PC-9 (cell line): ENCODE data around the gene PMM2. TPM values are rescaled to one million over a fixed set of nuclear protein-coding genes. Genes with fewer than 3 reads are reported as not detected.

Experiments
- BruUV-seq: library from RNA; stranded (reverse); fragments of 400-500 nt; replicated peaks from 2 replicates; lab custom pipeline; 2021; lab: Mats Ljungman, UMichigan
- CTCF ChIA-PET: fragments of 300-600 bp; sonication (Branson Sonifier 250); formaldehyde crosslinking; loops from one replicate; lab custom pipeline; 2022; ENCODE audit warnings: antibody characterized with exemption; lab: Charles Lee
- POLR2A ChIA-PET: fragments of 300-600 bp; sonication (Branson Sonifier 250); formaldehyde crosslinking; loops from one replicate; lab custom pipeline; 2022; ENCODE audit warnings: antibody characterized with exemption; ENCODE audit not compliant: unreplicated experiment; lab: Charles Lee
- DNase-seq, 2 experiments: peaks; one replicate each; pipeline versions ENCODE4 v3.0.0 to v3.0.0-alpha.2; 2015 to 2022; ENCODE audit warnings: mixed read lengths in 1 of 2
- H2AFZ ChIP-seq: fragments of 200-600 bp; sonication (generic); 2 replicates; pipeline ENCODE4 v1.8.1; 2017; ENCODE audit warnings: antibody characterized with exemption
- H3F3A ChIP-seq: fragments of 200-600 bp; sonication (generic); 2 replicates; pipeline ENCODE4 v1.8.1; 2017; ENCODE audit warnings: antibody characterized with exemption, mild to moderate bottlenecking, low read depth; ENCODE audit not compliant: insufficient read depth
- H3K27ac ChIP-seq: fragments of 200-600 bp; sonication (generic); 2 replicates; pipeline ENCODE4 v1.6.1; 2016; ENCODE audit warnings: mixed run types
- H3K27me3 ChIP-seq: fragments of 200-600 bp; sonication (generic); 2 replicates; pipeline ENCODE4 v1.6.1; 2016; ENCODE audit warnings: low read depth, mixed run types; ENCODE audit not compliant: insufficient read depth
- H3K36me3 ChIP-seq: fragments of 200-600 bp; sonication (generic); 2 replicates; pipeline ENCODE4 v1.6.1; 2016; ENCODE audit warnings: low read depth, mixed run types
- H3K4me1 ChIP-seq: fragments of 200-600 bp; sonication (generic); replicated peaks from 2 replicates; pipeline ENCODE4 v1.6.1; 2016; ENCODE audit warnings: mixed run types; ENCODE audit not compliant: insufficient read depth
- H3K4me2 ChIP-seq: fragments of 200-600 bp; sonication (generic); 2 replicates; pipeline ENCODE4 v1.6.1; 2017; ENCODE audit warnings: mixed run types
- H3K4me3 ChIP-seq: fragments of 200-600 bp; sonication (generic); 2 replicates; pipeline ENCODE4 v1.6.1; 2016; ENCODE audit warnings: mixed run types
- H3K79me2 ChIP-seq: fragments of 200-600 bp; sonication (generic); 2 replicates; pipeline ENCODE4 v1.6.1; 2017; ENCODE audit warnings: low read depth, mixed run types
- H3K9me2 ChIP-seq: fragments of 200-600 bp; sonication (generic); 2 replicates; pipeline ENCODE4 v1.8.1; 2017; ENCODE audit warnings: mild to moderate bottlenecking; ENCODE audit not compliant: insufficient read depth
- H3K9me3 ChIP-seq: fragments of 200-600 bp; sonication (generic); 2 replicates; pipeline ENCODE4 v1.8.1; 2016; ENCODE audit warnings: low read depth; ENCODE audit not compliant: insufficient read depth
- H4K20me1 ChIP-seq: fragments of 200-600 bp; sonication (generic); 2 replicates; pipeline ENCODE4 v1.8.1; 2017; ENCODE audit not compliant: insufficient read depth
- EZH2 ChIP-seq: fragments of 200-600 bp; sonication (generic); IDR thresholded peaks from 2 replicates; pipeline ENCODE4 v1.8.0; 2017; ENCODE audit warnings: antibody characterized with exemption, low read depth
- intact Hi-C: fragments of 100-400 bp; cut with micrococcal nuclease; formaldehyde crosslinking; loops from one replicate; pipeline ENCODE4 v1.10.0; 2022; ENCODE audit not compliant: unreplicated experiment
- total RNA-seq: library from RNA; stranded (reverse); gene quantifications from 2 replicates; pipeline ENCODE4 v1.2.3, GENCODE V29; 2021
- TF ChIP-seq, protein P1 (sequence below): fragments of 200-600 bp; sonication (generic); conservative IDR thresholded peaks from 2 replicates; pipeline ENCODE4 v1.6.1; 2017; ENCODE audit warnings: mixed run types, antibody characterized with exemption, mild to moderate bottlenecking, moderate library complexity

Gene PMM2
- total RNA-seq, 1 experiment from 2014 or later = 54.4 TPM

DNA sequence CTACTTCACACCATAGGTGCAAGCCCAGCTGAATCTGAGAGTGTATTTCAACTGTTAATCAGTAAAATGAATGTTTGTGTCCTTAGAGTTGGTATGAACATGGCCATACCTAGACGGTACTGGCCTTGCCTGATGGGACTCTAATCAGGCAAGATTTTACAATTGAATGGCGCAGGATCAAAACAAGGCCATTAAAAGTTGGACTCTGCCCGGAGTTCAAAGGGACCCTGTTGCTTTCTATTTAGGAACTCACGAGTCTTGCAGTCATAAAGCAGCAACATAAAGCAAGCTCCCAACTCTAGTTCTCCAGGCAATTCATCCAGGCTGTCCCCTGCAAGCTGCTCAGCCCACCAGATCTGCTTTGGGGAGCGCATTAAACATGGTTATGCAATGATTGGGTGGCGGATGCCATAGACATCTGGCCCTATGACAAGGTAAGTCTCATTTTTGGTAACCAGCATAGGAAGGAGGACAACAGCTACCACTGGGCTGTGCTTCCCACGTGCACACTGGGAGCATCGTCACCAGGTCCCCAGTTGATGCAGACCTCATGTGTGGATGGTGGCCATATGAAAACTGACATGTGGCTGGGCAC is 9.0 kb upstream of the PMM2 start:
- Histone ChIP-seq H3K9me3 (no peaks in the 10 kb centered on the region), H3K27ac (no peak overlapping the region), H3K4me1 (no peaks in the 10 kb centered on the region), H3K79me2 (no peaks in the 10 kb centered on the region), H3K4me3 (no peak overlapping the region), H3K27me3 (no peaks in the 10 kb centered on the region), H3K9me2 (no peaks in the 10 kb centered on the region), H4K20me1 (peaks cover 3% of the 10 kb centered on the region; the same call in 1 of the 2 replicates), H3K36me3 (no peaks in the 10 kb centered on the region), H3F3A (no peaks in the 10 kb centered on the region; the same call in 1 of the 2 replicates), H3K4me2 (no peak overlapping the region), H2AFZ (no peak overlapping the region)
- ChIA-PET CTCF (interaction anchor here (0.6 kb wide), 1 partner anchor 8 kb away, joined by 3 read pairs; no protein-coding TSS in a partner anchor), POLR2A (interaction anchor here (0.6 kb wide), 1 partner anchor 170 kb away, joined by 4 read pairs; no protein-coding TSS in a partner anchor)
- no peak for TF ChIP-seq EZH2
- TF ChIP-seq, protein P1, sequence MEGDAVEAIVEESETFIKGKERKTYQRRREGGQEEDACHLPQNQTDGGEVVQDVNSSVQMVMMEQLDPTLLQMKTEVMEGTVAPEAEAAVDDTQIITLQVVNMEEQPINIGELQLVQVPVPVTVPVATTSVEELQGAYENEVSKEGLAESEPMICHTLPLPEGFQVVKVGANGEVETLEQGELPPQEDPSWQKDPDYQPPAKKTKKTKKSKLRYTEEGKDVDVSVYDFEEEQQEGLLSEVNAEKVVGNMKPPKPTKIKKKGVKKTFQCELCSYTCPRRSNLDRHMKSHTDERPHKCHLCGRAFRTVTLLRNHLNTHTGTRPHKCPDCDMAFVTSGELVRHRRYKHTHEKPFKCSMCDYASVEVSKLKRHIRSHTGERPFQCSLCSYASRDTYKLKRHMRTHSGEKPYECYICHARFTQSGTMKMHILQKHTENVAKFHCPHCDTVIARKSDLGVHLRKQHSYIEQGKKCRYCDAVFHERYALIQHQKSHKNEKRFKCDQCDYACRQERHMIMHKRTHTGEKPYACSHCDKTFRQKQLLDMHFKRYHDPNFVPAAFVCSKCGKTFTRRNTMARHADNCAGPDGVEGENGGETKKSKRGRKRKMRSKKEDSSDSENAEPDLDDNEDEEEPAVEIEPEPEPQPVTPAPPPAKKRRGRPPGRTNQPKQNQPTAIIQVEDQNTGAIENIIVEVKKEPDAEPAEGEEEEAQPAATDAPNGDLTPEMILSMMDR = no peak
- intact Hi-C loops = no loop called here
- no TSS peak for BruUV-seq
- DNase-seq = no peak

DNA sequence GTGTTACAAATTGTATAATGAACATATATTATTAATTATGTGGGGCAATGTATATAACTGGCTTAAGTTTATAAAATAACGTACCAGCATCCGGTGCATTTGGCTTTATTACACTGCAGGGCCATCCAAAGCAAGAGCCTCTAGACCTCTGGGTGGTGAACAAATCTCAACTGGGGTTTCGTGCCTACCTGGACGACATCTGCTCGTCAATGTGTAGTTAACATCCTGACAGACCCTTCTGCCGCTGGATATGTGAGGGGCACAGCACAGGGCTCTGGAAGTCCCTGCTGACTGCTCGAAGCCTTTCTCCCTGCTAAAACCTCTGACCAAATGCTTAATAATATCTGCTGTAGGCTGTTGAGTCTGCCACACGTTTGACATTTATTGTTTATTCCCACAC is 2.5 kb upstream of the PMM2 start:
- H3K4me1 ChIP-seq = peaks cover 22% of the 10 kb centered on the region
- no peak overlapping the region for H3K27ac ChIP-seq
- H3K4me2 ChIP-seq = no peak overlapping the region
- TF ChIP-seq EZH2 = no peak
- TF ChIP-seq, protein P1 = no peak
- H3K79me2 ChIP-seq = peaks cover 50% of the 10 kb centered on the region
- no peaks in the 10 kb centered on the region; the same call in none of the 2 replicates for H3F3A ChIP-seq
- ChIA-PET POLR2A (no interaction called here), CTCF (no interaction called here)
- no peaks in the 10 kb centered on the region for H3K27me3 ChIP-seq
- no peak overlapping the region for H2AFZ ChIP-seq
- intact Hi-C loops = loop anchor here (5.0 kb wide), 1 partner anchor 167 kb away; the partner anchor contains the start of gene USP7
- no peaks in the 10 kb centered on the region for H3K9me3 ChIP-seq
- peaks cover 20% of the 10 kb centered on the region; the same call in 1 of the 2 replicates for H4K20me1 ChIP-seq
- DNase-seq = no peak
- 0 out of 2 replicates have a peak, but pooled peaks cover 8% of the 10 kb centered on the region for H3K36me3 ChIP-seq
- no peak overlapping the region for H3K4me3 ChIP-seq
- no peaks in the 10 kb centered on the region for H3K9me2 ChIP-seq
- no TSS peak for BruUV-seq

DNA sequence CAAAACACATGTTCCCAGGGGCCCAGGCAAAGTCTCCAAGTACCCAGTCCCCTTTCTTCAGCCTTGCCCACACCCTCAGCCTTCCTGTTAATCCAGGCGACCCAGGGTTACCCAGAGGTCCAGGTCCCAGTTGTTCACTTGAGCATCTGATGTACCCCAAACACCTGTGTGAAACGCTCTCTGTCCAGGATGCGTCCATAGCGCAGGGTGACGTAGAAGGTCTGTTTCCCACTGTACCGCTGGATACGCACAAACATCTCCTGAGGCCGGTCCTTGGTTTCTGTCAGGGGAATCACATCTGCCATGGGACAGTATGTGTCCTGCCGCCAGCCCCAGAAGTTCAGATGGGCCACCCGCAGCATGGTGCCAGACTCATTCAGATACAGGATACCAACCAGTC is 1.8 kb upstream of the PMM2 start:
- Histone ChIP-seq H3F3A (peaks cover 3% of the 10 kb centered on the region), H2AFZ (no peak overlapping the region), H3K4me2 (peak overlapping the region; percentile 96; the same call in 1 of the 2 replicates), H3K4me1 (peaks cover 22% of the 10 kb centered on the region), H3K4me3 (no peak overlapping the region), H3K79me2 (peaks cover 57% of the 10 kb centered on the region), H3K27ac (no peak overlapping the region), H3K9me2 (no peaks in the 10 kb centered on the region), H4K20me1 (peaks cover 27% of the 10 kb centered on the region), H3K27me3 (no peaks in the 10 kb centered on the region), H3K9me3 (no peaks in the 10 kb centered on the region), H3K36me3 (0 out of 2 replicates have a peak, but pooled peaks cover 8% of the 10 kb centered on the region)
- BruUV-seq = no TSS peak
- DNase-seq = no peak
- ChIA-PET CTCF (no interaction called here), POLR2A (no interaction called here)
- no peak for TF ChIP-seq EZH2
- TF ChIP-seq, protein P1 = no peak
- intact Hi-C loops = loop anchor here (2.0 to 5.0 kb wide), 4 partner anchors 73 to 166 kb away; partner anchors contain the start of genes CARHSP1 and USP7
